Measurements from ENCODE around the gene TYW1.
"Not testable (repeated sequence)": the region's sequence is repeated elsewhere in the genome, so short reads cannot be mapped to it uniquely, and the experiment has no call there.

The TYW1 gene

DNA sequence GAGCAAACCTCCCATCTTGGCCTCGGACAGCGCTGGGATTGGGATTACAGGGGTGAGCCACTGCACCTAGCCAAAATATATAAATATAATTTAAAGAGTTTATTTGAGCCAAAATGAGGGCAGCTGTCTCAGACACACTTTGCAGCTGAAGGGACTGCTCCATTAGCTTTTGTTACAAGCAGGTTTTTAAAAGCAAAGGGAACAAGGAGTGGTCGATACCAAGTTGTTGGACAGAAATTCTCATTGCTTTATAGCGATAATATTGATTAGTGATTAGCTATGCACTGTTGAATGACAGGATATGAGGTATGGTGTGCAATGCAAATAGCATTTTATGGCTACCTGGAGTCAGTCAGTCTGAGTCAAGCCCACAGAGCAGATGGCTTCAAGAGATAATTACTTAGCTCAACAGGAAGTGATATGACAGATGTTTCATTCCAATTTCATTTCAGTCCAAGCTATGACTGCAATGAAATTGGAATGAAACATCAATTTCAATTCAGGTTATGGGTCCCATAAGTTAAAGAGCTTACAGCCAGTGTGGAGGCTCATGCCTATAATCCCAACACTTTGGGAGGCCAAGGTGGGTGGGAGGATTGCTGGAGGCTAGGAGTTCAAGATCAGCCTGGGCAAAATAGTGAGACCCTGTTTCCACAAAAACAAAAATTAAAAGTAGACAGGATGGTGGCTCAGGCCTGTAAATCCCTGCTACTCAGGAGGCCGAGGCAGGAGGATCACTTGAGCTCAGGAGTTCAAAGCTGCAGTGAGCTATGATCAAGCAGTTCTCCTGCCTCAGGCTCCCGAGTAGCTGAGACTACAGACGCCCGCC is 23.1 kb downstream of the TYW1 start:
- Histone ChIP-seq H3K4me3 (ENCODE audit: low read depth in 1 of 5, low read length in 5 of 5) (no peak overlapping the region), H3K36me3 (ENCODE audit: control insufficient read depth in 5 of 5, insufficient read depth in 5 of 5, low read length in 5 of 5) (peaks cover 13 to 62% (median 48%) of the 10 kb centered on the region in 5 donors)

DNA sequence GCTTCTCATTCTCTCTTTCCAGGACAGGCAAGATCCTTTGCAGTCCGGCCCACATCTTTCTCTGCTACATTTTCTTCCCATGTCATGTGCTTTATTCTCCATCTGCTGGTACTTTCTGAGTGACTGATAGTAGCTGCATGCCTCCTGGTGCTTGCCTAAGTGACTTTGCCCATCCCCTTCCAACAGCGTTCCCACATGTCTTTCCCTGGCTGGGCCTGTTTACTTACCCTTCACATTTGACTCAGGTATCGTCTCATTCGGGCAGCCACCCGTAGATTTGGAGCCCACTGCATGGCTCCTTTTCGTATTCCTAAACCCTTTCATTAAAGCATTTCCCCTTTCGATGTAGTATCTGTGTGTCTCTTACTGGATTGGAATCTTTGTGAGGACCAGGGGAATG is 24.6 kb downstream of the TYW1 start:
- Histone ChIP-seq H3K9me3 (ENCODE audit: control insufficient read depth in 5 of 5, low read length in 5 of 5) (no peaks in the 10 kb centered on the region), H3K36me3 (ENCODE audit: control insufficient read depth in 5 of 5, insufficient read depth in 5 of 5, low read length in 5 of 5) (peaks cover 13 to 52% (median 45%) of the 10 kb centered on the region in 5 donors), H3K4me3 (ENCODE audit: low read depth in 1 of 5, low read length in 5 of 5) (no peak overlapping the region), H3K9ac (ENCODE audit: low read length in 5 of 5) (no peak overlapping the region), H3K27me3 (ENCODE audit: control insufficient read depth in 5 of 5, insufficient read depth in 4 of 5, low read length in 5 of 5) (no peaks in the 10 kb centered on the region), H3K27ac (ENCODE audit: low read depth, low read length) (no peak overlapping the region), H3K4me1 (ENCODE audit: control insufficient read depth in 5 of 5, insufficient read depth in 5 of 5, low read length in 5 of 5) (no peaks in the 10 kb centered on the region)

More for the DNA sequence above, 23.1 kb downstream of the TYW1 start:
- H3K27me3 ChIP-seq (ENCODE audit: control insufficient read depth in 5 of 5, insufficient read depth in 4 of 5, low read length in 5 of 5) = no peaks in the 10 kb centered on the region
- no peak overlapping the region for H3K27ac ChIP-seq (ENCODE audit: low read depth, low read length)
- no peaks in the 10 kb centered on the region for H3K4me1 ChIP-seq (ENCODE audit: control insufficient read depth in 5 of 5, insufficient read depth in 5 of 5, low read length in 5 of 5)
- no peak overlapping the region for H3K9ac ChIP-seq (ENCODE audit: low read length in 5 of 5)
- no peaks in the 10 kb centered on the region for H3K9me3 ChIP-seq (ENCODE audit: control insufficient read depth in 5 of 5, low read length in 5 of 5)

DNA sequence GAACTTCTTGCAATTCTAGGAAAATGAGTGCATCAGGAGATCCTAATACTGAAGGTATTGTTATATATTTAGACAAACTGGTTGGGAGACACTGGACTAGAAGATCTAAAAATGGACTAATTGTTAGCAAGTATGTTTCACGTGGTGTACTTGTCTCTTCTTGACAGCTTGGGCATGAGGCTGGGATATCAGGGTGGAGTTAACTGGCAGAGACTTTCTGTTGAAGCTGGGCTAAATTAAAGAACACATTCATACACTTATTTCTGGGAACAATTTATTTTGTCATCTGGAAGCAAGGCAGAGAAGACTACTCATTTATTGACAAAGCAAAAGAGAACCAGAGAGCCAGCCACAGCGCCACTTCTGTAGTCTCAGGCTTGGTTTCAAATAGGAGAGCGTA is 25.9 kb downstream of the TYW1 start:
- H3K4me3 ChIP-seq (ENCODE audit: low read depth in 1 of 5, low read length in 5 of 5) = no peak overlapping the region
- no peak overlapping the region for H3K27ac ChIP-seq (ENCODE audit: low read depth, low read length)
- no peak overlapping the region for H3K9ac ChIP-seq (ENCODE audit: low read length in 5 of 5)
- H3K4me1 ChIP-seq (ENCODE audit: control insufficient read depth in 5 of 5, insufficient read depth in 5 of 5, low read length in 5 of 5) = no peaks in the 10 kb centered on the region
- H3K9me3 ChIP-seq (ENCODE audit: control insufficient read depth in 5 of 5, low read length in 5 of 5) = no peaks in the 10 kb centered on the region
- no peaks in the 10 kb centered on the region for H3K27me3 ChIP-seq (ENCODE audit: control insufficient read depth in 5 of 5, insufficient read depth in 4 of 5, low read length in 5 of 5)
- peaks cover 13 to 52% (median 45%) of the 10 kb centered on the region in 5 donors for H3K36me3 ChIP-seq (ENCODE audit: control insufficient read depth in 5 of 5, insufficient read depth in 5 of 5, low read length in 5 of 5)

DNA sequence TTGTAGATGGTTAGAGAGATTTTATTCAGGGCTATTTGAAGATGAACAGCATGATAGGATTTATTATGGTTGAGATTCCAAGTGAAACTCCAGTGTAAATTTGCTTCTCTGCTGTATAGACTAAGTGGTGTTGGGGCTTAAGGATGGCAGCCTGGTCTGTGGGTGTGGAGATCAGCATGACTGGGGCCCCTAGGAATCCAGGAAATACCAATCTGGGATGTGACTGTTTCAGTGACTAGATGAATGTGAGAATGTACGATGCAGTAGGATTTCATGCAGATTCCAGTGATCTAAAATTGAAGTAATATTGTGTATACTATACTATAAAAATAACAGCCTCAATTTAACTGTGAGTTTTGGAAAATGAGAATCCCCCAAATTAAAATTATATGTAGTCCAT is 28.8 kb downstream of the TYW1 start:
- not testable (repeated sequence) for H3K27ac ChIP-seq (ENCODE audit: low read depth, low read length); H3K9ac ChIP-seq (ENCODE audit: low read length in 5 of 5); H3K9me3 ChIP-seq (ENCODE audit: control insufficient read depth in 5 of 5, low read length in 5 of 5); H3K4me3 ChIP-seq (ENCODE audit: low read depth in 1 of 5, low read length in 5 of 5); H3K4me1 ChIP-seq (ENCODE audit: control insufficient read depth in 5 of 5, insufficient read depth in 5 of 5, low read length in 5 of 5); H3K27me3 ChIP-seq (ENCODE audit: control insufficient read depth in 5 of 5, insufficient read depth in 4 of 5, low read length in 5 of 5)
- peaks cover 10 to 36% (median 28%) of the 10 kb centered on the region in 5 donors for H3K36me3 ChIP-seq (ENCODE audit: control insufficient read depth in 5 of 5, insufficient read depth in 5 of 5, low read length in 5 of 5)

DNA sequence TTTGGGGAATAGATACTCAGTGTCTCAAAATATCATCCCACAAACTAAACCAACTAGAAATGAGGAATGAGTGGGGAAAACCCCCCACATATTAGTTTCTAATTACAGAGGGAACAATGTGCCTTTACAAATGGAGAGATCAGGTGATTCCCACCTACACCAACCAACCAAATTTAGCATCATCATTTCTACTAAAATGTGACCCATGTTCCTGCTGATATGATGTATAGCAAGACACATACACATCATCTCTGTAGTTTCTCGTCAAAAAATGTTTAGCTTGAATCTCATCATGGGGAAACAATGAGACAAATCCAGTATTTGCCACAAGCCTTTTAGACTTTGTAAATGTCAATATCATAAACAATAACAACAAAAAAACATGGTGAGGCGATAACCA is 35.1 kb downstream of the TYW1 start:
- not testable (repeated sequence) for H3K4me1 ChIP-seq (ENCODE audit: control insufficient read depth in 5 of 5, insufficient read depth in 5 of 5, low read length in 5 of 5); H3K27ac ChIP-seq (ENCODE audit: low read depth, low read length); H3K27me3 ChIP-seq (ENCODE audit: control insufficient read depth in 5 of 5, insufficient read depth in 4 of 5, low read length in 5 of 5); H3K9ac ChIP-seq (ENCODE audit: low read length in 5 of 5); H3K4me3 ChIP-seq (ENCODE audit: low read depth in 1 of 5, low read length in 5 of 5); H3K9me3 ChIP-seq (ENCODE audit: control insufficient read depth in 5 of 5, low read length in 5 of 5)
- H3K36me3 ChIP-seq (ENCODE audit: control insufficient read depth in 5 of 5, insufficient read depth in 5 of 5, low read length in 5 of 5) = peaks cover 0 to 16% (median 12%) of the 10 kb centered on the region in 5 donors

DNA sequence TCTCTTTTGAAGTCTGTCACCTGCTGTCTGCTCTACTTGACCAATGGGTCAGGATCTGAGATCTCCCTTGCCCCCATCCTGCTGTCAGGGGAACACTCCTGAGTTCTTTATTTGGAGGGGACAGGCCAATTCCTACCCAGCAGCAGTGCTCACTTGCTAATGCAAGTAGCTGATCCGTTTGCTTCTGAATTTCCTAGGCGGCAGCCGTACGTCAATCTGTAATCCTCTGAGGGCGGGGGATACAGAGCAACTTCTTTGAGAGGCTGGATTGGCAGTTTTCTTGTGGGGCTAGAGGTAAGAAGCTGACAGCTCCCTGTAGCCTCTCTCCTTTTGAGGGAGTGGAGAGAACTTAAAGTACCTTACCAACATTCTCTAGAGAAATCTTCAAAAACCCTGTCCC is 36.6 kb downstream of the TYW1 start:
- no peak overlapping the region for H3K27ac ChIP-seq (ENCODE audit: low read depth, low read length)
- H3K4me3 ChIP-seq (ENCODE audit: low read depth in 1 of 5, low read length in 5 of 5) = no peak overlapping the region
- H3K9ac ChIP-seq (ENCODE audit: low read length in 5 of 5) = no peak overlapping the region
- H3K36me3 ChIP-seq (ENCODE audit: control insufficient read depth in 5 of 5, insufficient read depth in 5 of 5, low read length in 5 of 5) = peaks cover 0 to 12% (median 11%) of the 10 kb centered on the region in 5 donors
- peaks cover 0 to 6% (median 0%) of the 10 kb centered on the region in 5 donors for H3K9me3 ChIP-seq (ENCODE audit: control insufficient read depth in 5 of 5, low read length in 5 of 5)
- no peaks in the 10 kb centered on the region for H3K27me3 ChIP-seq (ENCODE audit: control insufficient read depth in 5 of 5, insufficient read depth in 4 of 5, low read length in 5 of 5)
- no peaks in the 10 kb centered on the region for H3K4me1 ChIP-seq (ENCODE audit: control insufficient read depth in 5 of 5, insufficient read depth in 5 of 5, low read length in 5 of 5)

DNA sequence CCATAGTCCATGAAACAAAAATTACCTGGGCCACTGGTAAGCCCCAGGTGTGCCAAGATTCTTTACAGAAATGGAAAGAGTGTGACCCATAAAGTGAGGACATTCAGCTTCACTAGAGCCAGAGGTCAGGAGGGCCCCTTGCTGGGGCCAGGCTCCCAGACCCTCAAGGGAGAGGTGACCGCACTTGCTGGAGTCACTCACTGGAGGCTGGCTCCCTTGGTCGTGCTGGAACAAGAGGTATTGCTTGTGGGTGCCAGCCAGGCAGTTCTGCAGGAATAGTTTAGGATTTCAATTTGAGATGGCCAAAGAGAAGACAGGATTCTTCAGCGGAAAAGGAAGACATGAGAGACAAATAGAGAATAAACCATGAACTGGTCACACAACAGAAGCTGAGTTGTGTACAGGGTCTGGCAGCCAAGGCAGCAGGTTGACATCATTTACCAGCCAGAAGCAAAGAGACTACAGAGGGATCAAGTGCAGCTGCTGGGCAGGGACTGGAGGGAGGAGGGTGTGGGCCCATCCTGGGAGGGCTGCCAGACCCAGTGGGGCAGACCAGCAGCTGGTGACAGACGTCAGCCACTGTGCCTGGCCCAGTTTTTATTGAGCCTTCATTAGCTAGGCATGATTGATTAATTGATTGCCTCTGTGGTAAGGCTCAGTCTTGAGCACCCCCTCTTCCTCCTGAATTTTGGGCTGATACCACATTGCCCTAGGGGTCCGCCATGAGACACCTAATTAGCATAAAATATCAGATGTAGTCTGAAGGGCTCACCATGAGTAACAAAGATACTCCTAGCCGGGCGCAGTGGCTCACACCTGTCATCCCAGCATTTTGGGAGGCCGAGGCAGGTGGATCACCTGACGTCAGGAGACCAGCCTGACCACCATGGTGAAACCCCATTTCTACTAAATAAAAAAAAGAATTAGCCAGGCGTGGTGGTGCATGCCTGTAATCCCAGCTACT is 40.1 kb downstream of the TYW1 start:
- not testable (repeated sequence) for H3K4me1 ChIP-seq (ENCODE audit: control insufficient read depth in 5 of 5, insufficient read depth in 5 of 5, low read length in 5 of 5); H3K9me3 ChIP-seq (ENCODE audit: control insufficient read depth in 5 of 5, low read length in 5 of 5); H3K9ac ChIP-seq (ENCODE audit: low read length in 5 of 5); H3K36me3 ChIP-seq (ENCODE audit: control insufficient read depth in 5 of 5, insufficient read depth in 5 of 5, low read length in 5 of 5); H3K4me3 ChIP-seq (ENCODE audit: low read depth in 1 of 5, low read length in 5 of 5); H3K27me3 ChIP-seq (ENCODE audit: control insufficient read depth in 5 of 5, insufficient read depth in 4 of 5, low read length in 5 of 5); H3K27ac ChIP-seq (ENCODE audit: low read depth, low read length)

DNA sequence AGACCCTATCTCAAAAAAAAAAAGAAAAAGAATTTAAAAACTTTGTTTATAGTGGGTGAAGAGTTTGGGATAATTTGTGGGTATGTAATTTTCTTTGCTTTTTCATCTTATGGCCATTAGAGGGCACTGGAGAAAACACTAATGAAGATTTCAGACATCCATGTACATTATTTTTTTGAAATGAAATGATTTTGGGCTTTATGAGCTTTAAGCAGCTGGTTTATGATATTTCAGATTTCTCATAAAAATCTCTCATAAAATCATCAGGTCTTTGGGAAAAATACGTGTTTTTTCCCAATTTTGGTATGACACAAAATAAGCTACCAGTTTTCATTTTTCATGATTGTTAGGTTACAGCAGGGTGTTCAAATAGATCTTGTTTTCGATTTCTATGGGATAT is 44.2 kb downstream of the TYW1 start:
- not testable (repeated sequence) for H3K4me3 ChIP-seq (ENCODE audit: low read depth in 1 of 5, low read length in 5 of 5); H3K27ac ChIP-seq (ENCODE audit: low read depth, low read length); H3K36me3 ChIP-seq (ENCODE audit: control insufficient read depth in 5 of 5, insufficient read depth in 5 of 5, low read length in 5 of 5); H3K9ac ChIP-seq (ENCODE audit: low read length in 5 of 5); H3K27me3 ChIP-seq (ENCODE audit: control insufficient read depth in 5 of 5, insufficient read depth in 4 of 5, low read length in 5 of 5); H3K9me3 ChIP-seq (ENCODE audit: control insufficient read depth in 5 of 5, low read length in 5 of 5); H3K4me1 ChIP-seq (ENCODE audit: control insufficient read depth in 5 of 5, insufficient read depth in 5 of 5, low read length in 5 of 5)

DNA sequence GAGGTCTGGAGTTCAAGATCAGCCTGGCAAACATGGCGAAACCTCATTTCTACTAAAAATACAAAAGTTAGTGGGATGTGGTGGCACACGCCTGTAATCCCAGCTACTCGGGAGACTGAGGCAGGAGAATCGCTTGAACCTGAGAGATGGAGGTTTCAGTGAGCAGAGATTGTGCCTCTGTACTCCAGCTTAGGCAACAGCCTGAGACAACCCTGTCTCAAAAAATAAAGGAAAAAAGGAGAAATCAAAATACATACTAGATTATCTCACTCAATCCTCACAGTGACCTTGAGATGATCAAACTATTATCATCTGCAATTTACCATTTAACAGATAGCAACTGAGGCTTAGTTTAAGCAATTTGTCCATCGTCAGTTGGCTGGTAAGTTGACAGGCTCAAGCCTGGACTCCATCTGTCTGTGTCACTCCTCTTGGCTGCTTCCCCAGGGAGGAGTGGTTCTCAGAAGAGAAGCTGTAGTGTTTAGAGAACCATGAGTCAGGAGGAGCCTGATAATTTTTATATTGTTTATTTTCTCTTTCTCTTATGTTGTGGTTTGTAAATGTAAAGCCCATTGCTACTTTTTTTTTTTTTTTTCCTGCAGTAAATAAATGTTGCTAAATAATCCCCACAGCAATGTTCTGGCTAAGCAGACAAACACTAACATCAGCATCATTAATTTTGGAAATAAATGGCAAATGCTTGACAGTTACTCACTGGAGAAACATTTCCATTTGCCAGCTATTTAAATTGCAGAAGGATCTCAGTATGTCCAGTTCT is 46.3 kb downstream of the TYW1 start:
- not testable (repeated sequence) for H3K27me3 ChIP-seq (ENCODE audit: control insufficient read depth in 5 of 5, insufficient read depth in 4 of 5, low read length in 5 of 5); H3K9me3 ChIP-seq (ENCODE audit: control insufficient read depth in 5 of 5, low read length in 5 of 5); H3K4me3 ChIP-seq (ENCODE audit: low read depth in 1 of 5, low read length in 5 of 5); H3K9ac ChIP-seq (ENCODE audit: low read length in 5 of 5); H3K4me1 ChIP-seq (ENCODE audit: control insufficient read depth in 5 of 5, insufficient read depth in 5 of 5, low read length in 5 of 5); H3K36me3 ChIP-seq (ENCODE audit: control insufficient read depth in 5 of 5, insufficient read depth in 5 of 5, low read length in 5 of 5)
- peak overlapping the region; percentile 70 for H3K27ac ChIP-seq (ENCODE audit: low read depth, low read length)
